Upper lobe of left lung (tissue), 6 donors: ENCODE measurements around the gene MUC21. TPM values are rescaled to one million over a fixed set of nuclear protein-coding genes. Genes with fewer than 3 reads are reported as not detected.

ENCODE experiments used
- ATAC-seq, 2 donors: fragments of 200-7000 bp; cut with Tn5 transposase; one replicate each; pipeline ENCODE4 v1.9.1; 2022; ENCODE audit warnings: mild to moderate bottlenecking in 2 of 2, moderate library complexity in 2 of 2; ENCODE audit not compliant: low FRiP score in 2 of 2
- DNase-seq, 2 donors: peaks; one replicate each; pipeline ENCODE4 v3.0.0-alpha.2; 2019 to 2020
- H3K27ac ChIP-seq, 4 donors: fragments of 200-600 bp; sonication (generic); one replicate each; pipeline ENCODE4 v1.5.1; 2016 to 2019
- H3K27me3 ChIP-seq, 4 donors: fragments of 200-600 bp; sonication (generic); one replicate each; pipeline ENCODE4 v1.5.1; 2017 to 2019
- H3K36me3 ChIP-seq, 4 donors: fragments of 200-600 bp; sonication (generic); one replicate each; pipeline ENCODE4 v1.5.1; 2016 to 2019
- H3K4me1 ChIP-seq, 4 donors: fragments of 200-600 bp; sonication (generic); one replicate each; pipeline ENCODE4 v1.5.1; 2018 to 2019
- H3K4me3 ChIP-seq, 4 donors: fragments of 200-600 bp; sonication (generic); one replicate each; pipeline ENCODE4 v1.5.1; 2017 to 2019; ENCODE audit warnings: mild to moderate bottlenecking in 2 of 4, moderate library complexity in 1 of 4
- H3K9me3 ChIP-seq, 4 donors: fragments of 200-600 bp; sonication (generic); one replicate each; pipeline ENCODE4 v1.5.1; 2018 to 2019
- CTCF ChIP-seq, 6 experiments: fragments of 450-650 bp in 4 of 6; fragments of 200-600 bp in 2 of 6; sonication (generic) in 2 of 6; IDR thresholded peaks; one replicate each; pipeline ENCODE4 v1.5.1; 2016 to 2019; ENCODE audit warnings: antibody characterized with exemption in 6 of 6
- EP300 ChIP-seq, 4 donors: sonication (generic); formaldehyde crosslinking; IDR thresholded peaks; one replicate each; pipeline ENCODE4 v1.5.1; 2017; ENCODE audit warnings: antibody characterized with exemption in 4 of 4, control low read depth in 2 of 4
- POLR2A ChIP-seq, 4 donors: fragments of 450-650 bp; IDR thresholded peaks; one replicate each; pipeline ENCODE4 v1.5.1; 2016 to 2017; ENCODE audit warnings: antibody characterized with exemption in 4 of 4, mild to moderate bottlenecking in 2 of 4
- POLR2AphosphoS5 ChIP-seq, 2 donors: sonication (generic); formaldehyde crosslinking; IDR thresholded peaks; one replicate each; pipeline ENCODE4 v1.5.1; 2017; ENCODE audit warnings: antibody characterized with exemption in 2 of 2
- WGBS, 2 donors: methylation state at CpG; one replicate each; pipeline ENCODE4 v1.1.5; 2017 to 2018; 5-methylcytosine and 5-hydroxymethylcytosine counted together
- total RNA-seq, 6 donors: library from RNA; depleted of rRNA in 4 of 6; stranded (reverse); fragments of >200 nt in 4 of 6; gene quantifications; one replicate each; pipeline versions ENCODE4 v1.1.0 to v1.2.1, GENCODE V29; 2016 to 2021
- donor health status: DM: no; HTN: no; CAD: no; lungs with moderate emphysema.
- donor health status: DM: no; HTN: yes; CAD: no; lungs with severe emphysema.

Gene MUC21
- total RNA-seq, 6 donors from 2014 or later = 2.1 to 5.2 (median 3.6) TPM

GRCh38 chr6:31037682-31038081 lies 54.2 kb downstream of the MUC21 start:
- DNase-seq (peak in 1 of 2 donors; percentile 30), ATAC-seq (peak in 1 of 2 donors; percentile 56)
- TF ChIP-seq EP300 (IDR thresholded peaks at IDR 0.05) (no peak), POLR2AphosphoS5 (IDR thresholded peaks at IDR 0.05) (no peak), CTCF (IDR thresholded peaks at IDR 0.05) (no peak), POLR2A (IDR thresholded peaks at IDR 0.05) (no peak)
- Histone ChIP-seq H3K4me3 (no peak overlapping the region), H3K27me3 (no peaks in the 10 kb centered on the region), H3K27ac (peak overlapping the region in 1 of 4 donors; percentile 39), H3K36me3 (no peaks in the 10 kb centered on the region), H3K4me1 (no peaks in the 10 kb centered on the region), H3K9me3 (no peaks in the 10 kb centered on the region)
- 52 to 58% methylated on average over 3 of the region's 3 CpGs for WGBS, 2 donors

GRCh38 chr6:31038559-31038958 lies 55.0 kb downstream of the MUC21 start:
- Histone ChIP-seq H3K4me3 (no peak overlapping the region), H3K9me3 (no peaks in the 10 kb centered on the region), H3K36me3 (no peaks in the 10 kb centered on the region), H3K27ac (no peak overlapping the region), H3K27me3 (no peaks in the 10 kb centered on the region), H3K4me1 (peaks cover 0 to 7% (median 0%) of the 10 kb centered on the region in 4 donors)
- 94% methylated on average over 8 of the region's 8 CpGs for WGBS, 2 donors
- TF ChIP-seq POLR2AphosphoS5 (IDR thresholded peaks at IDR 0.05) = no peak
- TF ChIP-seq CTCF (IDR thresholded peaks at IDR 0.05) = no peak
- TF ChIP-seq POLR2A (IDR thresholded peaks at IDR 0.05) = no peak
- TF ChIP-seq EP300 (IDR thresholded peaks at IDR 0.05) = no peak
- no peak for ATAC-seq
- DNase-seq = no peak

Other genes with a start within 250 kb of the MUC21 start
- 100 to 1,000 TPM; 133 to 212 (median 143) TPM for gene FLOT1, start 241.0 kb upstream of the MUC21 start, total RNA-seq
- gene IER3, start 239.2 kb upstream of the MUC21 start, total RNA-seq = 10 to 100 TPM in 4 of 6 donors, 1 to 10 TPM in 2; 4.2 to 61.1 (median 19.8) TPM
- gene DDR1, start 99.2 kb upstream of the MUC21 start, total RNA-seq = 100 to 1,000 TPM in 5 of 6 donors, 10 to 100 TPM in 1; 75.4 to 147 (median 111) TPM
- 10 to 100 TPM; 10.1 to 47.6 (median 27.6) TPM for gene GTF2H4, start 75.5 kb upstream of the MUC21 start, total RNA-seq
- 10 to 100 TPM; 23.0 to 56.6 (median 29.5) TPM for gene VARS2, start 69.5 kb upstream of the MUC21 start, total RNA-seq
- 100 to 1,000 TPM in 5 of 6 donors, 10 to 100 TPM in 1; 80.7 to 511 (median 229) TPM for gene SFTA2, start 51.5 kb upstream of the MUC21 start, total RNA-seq
- gene MUCL3, start 42.7 kb upstream of the MUC21 start, total RNA-seq = 10 to 100 TPM in 2 of 6 donors, 1 to 10 TPM in 4; 1.8 to 38.8 (median 5.0) TPM
- gene MUC22, start 26.8 kb downstream of the MUC21 start, total RNA-seq = under 1 TPM in 3 of 6 donors, not detected in 3; 0.06 to 0.15 (median 0.07) TPM
- not detected for gene C6orf15, start 128.9 kb downstream of the MUC21 start, total RNA-seq
- 1 to 10 TPM; 3.2 to 9.4 (median 4.4) TPM for gene PSORS1C1, start 131.1 kb downstream of the MUC21 start, total RNA-seq
- not detected for gene CDSN, start 136.7 kb downstream of the MUC21 start, total RNA-seq
- not detected for gene PSORS1C2, start 155.3 kb downstream of the MUC21 start, total RNA-seq
- gene CCHCR1, start 174.1 kb downstream of the MUC21 start, total RNA-seq = 10 to 100 TPM in 5 of 6 donors, 1 to 10 TPM in 1; 5.5 to 83.8 (median 19.5) TPM
- gene TCF19, start 174.9 kb downstream of the MUC21 start, total RNA-seq = 10 to 100 TPM in 1 of 6 donors, 1 to 10 TPM in 5; 4.2 to 10.0 (median 5.3) TPM
- gene POU5F1, start 187.0 kb downstream of the MUC21 start, total RNA-seq = 10 to 100 TPM in 2 of 6 donors, 1 to 10 TPM in 4; 4.1 to 13.6 (median 5.7) TPM